ENCODE results near the gene EEF1G. TPM values are rescaled to one million over a fixed set of nuclear protein-coding genes. Genes with fewer than 3 reads are reported as not detected.
A peak's percentile ranks its signal among the peaks of the same experiment; 100 is the strongest.

The EEF1G gene
- total and polyA plus RNA-seq, 2 of the 13 experiments (the other 11 are each of a cell fraction or from before 2014, with no cell fraction given) = 1,787 to 2,144 TPM

- TF ChIP-seq THAP9 (CRISPR knock-in tag; IDR thresholded peaks at IDR 0.05; ENCODE audit: borderline replicate concordance) (peak; percentile 37; the same call in 1 of the 2 replicates), HNF4A (CRISPR knock-in tag; IDR thresholded peaks at IDR 0.05) (peak; percentile 27; the same call in 1 of the 2 replicates), ZFX (CRISPR knock-in tag; IDR thresholded peaks at IDR 0.05; ENCODE audit: low read depth) (peak; percentile 46), SMAD9 (CRISPR knock-in tag; IDR thresholded peaks at IDR 0.05) (no peak), TP53 (CRISPR knock-in tag; conservative IDR thresholded peaks at IDR 0.05) (no peak), MAF1 (CRISPR knock-in tag; IDR thresholded peaks at IDR 0.05; ENCODE audit: borderline replicate concordance) (no peak; the same call in 1 of the 2 replicates), SIX4 (CRISPR knock-in tag; IDR thresholded peaks at IDR 0.05) (no peak), ZIK1 (CRISPR knock-in tag; IDR thresholded peaks at IDR 0.05; ENCODE audit: borderline replicate concordance, low read depth) (no peak), SNAPC4 (CRISPR knock-in tag; IDR thresholded peaks at IDR 0.05) (no peak), ZXDC (CRISPR knock-in tag; IDR thresholded peaks at IDR 0.05) (0 out of 2 replicates have a peak, but pooled peaks have one; percentile 6), ZNF280B (CRISPR knock-in tag; IDR thresholded peaks at IDR 0.05; ENCODE audit: borderline replicate concordance) (no peak), DNMT3B (CRISPR knock-in tag; conservative IDR thresholded peaks at IDR 0.05) (no peak), FOXP1 (IDR thresholded peaks at IDR 0.05) (no peak), FOXP1 (CRISPR knock-in tag; IDR thresholded peaks at IDR 0.05) (0 out of 2 replicates have a peak, but pooled peaks have one; percentile 13), ZNF33B (CRISPR knock-in tag; IDR thresholded peaks at IDR 0.05) (peak; percentile 40; the same call in 1 of the 2 replicates), ELF4 (CRISPR knock-in tag; IDR thresholded peaks at IDR 0.05; ENCODE audit: borderline replicate concordance) (peak; percentile 69; the same call in 1 of the 2 replicates)
These were observed 28.1 kb downstream of the EEF1G start (continued) for GRCh38 chr11:62545437-62546243.

All from HepG2 (cell line).